Nucleus accumbens (tissue), 56 donors: ENCODE results near the gene DNAH5.

ENCODE experiments used
- DNase-seq, 56 donors: peaks; one replicate each; lab custom pipeline; 2025; lab: John Stamatoyannopoulos, UW

Gene DNAH5

GRCh38 chr5:13739479-13739878, 205.0 kb downstream of the DNAH5 start:
- no peak for DNase-seq

- DNase-seq: no peak
These were observed 208.8 kb downstream of the DNAH5 start for GRCh38 chr5:13735691-13736090.

GRCh38 chr5:13731121-13731628, 213.3 kb downstream of the DNAH5 start:
- DNase-seq: no peak

- no peak for DNase-seq
These were observed 235.6 kb downstream of the DNAH5 start for GRCh38 chr5:13708906-13709305.

GRCh38 chr5:13708432-13708831, 236.1 kb downstream of the DNAH5 start:
- no peak for DNase-seq

- no peak for DNase-seq
These were observed 240.1 kb downstream of the DNAH5 start for GRCh38 chr5:13704396-13704795.

- DNase-seq: no peak
These were observed 243.9 kb downstream of the DNAH5 start for GRCh38 chr5:13700626-13701025.

GRCh38 chr5:13698885-13699284, 245.6 kb downstream of the DNAH5 start:
- no peak for DNase-seq

- no peak for DNase-seq
These were observed 249.3 kb downstream of the DNAH5 start for GRCh38 chr5:13695076-13695712.

GRCh38 chr5:13692172-13692571, 252.3 kb downstream of the DNAH5 start:
- DNase-seq: no peak

GRCh38 chr5:13676531-13676930, 268.0 kb downstream of the DNAH5 start:
- DNase-seq: no peak

GRCh38 chr5:13674391-13674790, 270.1 kb downstream of the DNAH5 start:
- no peak for DNase-seq

GRCh38 chr5:13673511-13673910, 271.0 kb downstream of the DNAH5 start:
- DNase-seq: no peak

- no peak for DNase-seq
These were observed 280.1 kb downstream of the DNAH5 start for GRCh38 chr5:13664377-13664776.

- DNase-seq: no peak
These were observed 281.9 kb downstream of the DNAH5 start for GRCh38 chr5:13662626-13663025.

- DNase-seq: no peak
These were observed 283.2 kb downstream of the DNAH5 start for GRCh38 chr5:13661272-13661671.

GRCh38 chr5:13660072-13660471, 284.4 kb downstream of the DNAH5 start:
- DNase-seq: no peak

GRCh38 chr5:13659391-13659790, 285.1 kb downstream of the DNAH5 start:
- no peak for DNase-seq

GRCh38 chr5:13658761-13659160, 285.7 kb downstream of the DNAH5 start:
- DNase-seq: no peak

- DNase-seq: no peak
These were observed 286.3 kb downstream of the DNAH5 start for GRCh38 chr5:13658152-13658551.

- DNase-seq: no peak
These were observed 290.8 kb downstream of the DNAH5 start for GRCh38 chr5:13653709-13654108.

- no peak for DNase-seq
These were observed 294.8 kb downstream of the DNAH5 start for GRCh38 chr5:13649656-13650055.

- DNase-seq: no peak
These were observed 295.7 kb downstream of the DNAH5 start for GRCh38 chr5:13648822-13649221.
